ENCODE data around the gene ABHD6.

GRCh38 chr3:58331593-58332152 is 94.1 kb downstream of the ABHD6 start:
- TF ChIP-seq ZSCAN5A (tag by site-specific recombination; IDR thresholded peaks at IDR 0.05) (no peak), CTCF (tag by site-specific recombination; IDR thresholded peaks at IDR 0.05) (no peak), ZSCAN23 (tag by site-specific recombination; IDR thresholded peaks at IDR 0.05) (no peak), ZNF416 (tag by site-specific recombination; IDR thresholded peaks at IDR 0.05) (no peak), ZEB2 (tag by site-specific recombination; IDR thresholded peaks at IDR 0.05) (no peak), ZFP3 (tag by site-specific recombination; IDR thresholded peaks at IDR 0.05; ENCODE audit: low read depth) (no peak), ZNF302 (tag by site-specific recombination; IDR thresholded peaks at IDR 0.05; ENCODE audit: low read depth) (no peak), ATF2 (tag by site-specific recombination; IDR thresholded peaks at IDR 0.05; ENCODE audit: low read depth) (no peak), ZNF37A (tag by site-specific recombination; IDR thresholded peaks at IDR 0.05) (no peak), ZBTB1 (tag by site-specific recombination; IDR thresholded peaks at IDR 0.05) (no peak), ZBTB11 (tag by site-specific recombination; conservative IDR thresholded peaks at IDR 0.05; ENCODE audit: low read depth) (no peak), ZNF580 (tag by site-specific recombination; IDR thresholded peaks at IDR 0.05) (no peak)

All from HEK293 (cell line).